Heart left ventricle (tissue), 16 donors: ENCODE data around the gene HCN3. TPM values are rescaled to one million over a fixed set of nuclear protein-coding genes. Genes with fewer than 3 reads are reported as not detected.
A peak's percentile ranks its signal among the peaks of the same experiment; 100 is the strongest.

Source experiments
- ATAC-seq, 4 donors: fragments of 200-7000 bp; cut with Tn5 transposase; one replicate each; pipeline ENCODE4 v1.9.1; 2020 to 2022; ENCODE audit warnings: moderate library complexity in 4 of 4, mild to moderate bottlenecking in 3 of 4, moderate number of reproducible peaks in 1 of 4
- DNase-seq, 5 donors: peaks; one replicate each; pipeline ENCODE4 v3.0.0-alpha.2; 2020
- H3K27ac ChIP-seq, 12 donors: fragments of 200-600 bp; sonication (generic) in 4 of 12; one replicate each; pipeline versions ENCODE4 v1.5.0 to v1.8.0; 2016 to 2022; ENCODE audit warnings: mild to moderate bottlenecking in 2 of 12
- H3K27me3 ChIP-seq, 9 donors: fragments of 200-600 bp; sonication (generic) in 2 of 9; one replicate each; pipeline versions ENCODE4 v1.5.1 to v1.8.0; 2016 to 2022; ENCODE audit warnings: mild to moderate bottlenecking in 3 of 9
- H3K36me3 ChIP-seq, 9 donors: fragments of 200-600 bp; sonication (generic) in 2 of 9; one replicate each; pipeline versions ENCODE4 v1.5.0 to v1.8.0; 2018 to 2022; ENCODE audit warnings: mild to moderate bottlenecking in 2 of 9
- H3K4me1 ChIP-seq, 12 donors: fragments of 200-600 bp; sonication (generic) in 4 of 12; one replicate each; pipeline versions ENCODE4 v1.5.0 to v1.8.0; 2016 to 2022; ENCODE audit warnings: mild to moderate bottlenecking in 3 of 12
- H3K4me3 ChIP-seq, 12 donors: fragments of 200-600 bp; sonication (generic) in 4 of 12; one replicate each; pipeline versions ENCODE4 v1.5.0 to v1.8.0; 2017 to 2022; ENCODE audit warnings: mild to moderate bottlenecking in 9 of 12, moderate library complexity in 4 of 12
- H3K9me3 ChIP-seq, 12 donors: fragments of 200-600 bp; sonication (generic) in 4 of 12; one replicate each; pipeline versions ENCODE4 v1.5.0 to v1.8.0; 2016 to 2022; ENCODE audit warnings: mild to moderate bottlenecking in 1 of 12
- CTCF ChIP-seq, 12 donors: fragments of 200-600 bp; sonication (generic) in 4 of 12; IDR thresholded peaks; one replicate each; pipeline versions ENCODE4 v1.5.0 to v1.8.0; 2018 to 2022; ENCODE audit warnings: antibody characterized with exemption in 12 of 12, mild to moderate bottlenecking in 5 of 12
- POLR2A ChIP-seq, 2 donors: fragments of 450-650 bp; IDR thresholded peaks; one replicate each; pipeline ENCODE4 v1.6.1; 2017; ENCODE audit warnings: antibody characterized with exemption in 2 of 2, mild to moderate bottlenecking in 2 of 2, moderate library complexity in 2 of 2
- WGBS, 4 donors: extraction: QIAGEN DNeasy Blood & Tissue Kit in 2 of 4; methylation state at CpG; one replicate each; pipeline versions ENCODE4 v1.1.5 to v1.1.7; 2013 to 2018; 5-methylcytosine and 5-hydroxymethylcytosine counted together
- intact Hi-C, 10 donors: fragments of 100-400 bp; cut with DNase I; formaldehyde crosslinking; loops; one replicate each; pipeline versions ENCODE4 v1.11.1 to v1.14.2; 2022
- polyA plus RNA-seq, 2 donors: library from polyadenylated mRNA; stranded (reverse); fragments of 200-250 nt; gene quantifications; one replicate each; pipeline ENCODE4 v1.2.3, GENCODE V29; 2013
- total RNA-seq, 9 donors: library from RNA; depleted of rRNA in 2 of 9; stranded (reverse); fragments of >200 nt in 2 of 9; fragmentation: NEBNext Ultra II Directional in 3 of 9; extraction: Animal tissue kit (Norgen Biotek cat#: 25700) in 3 of 9; gene quantifications; one replicate each; pipeline versions ENCODE4 v1.1.0 to v1.2.4, GENCODE V29; 2016 to 2023
- donor health status: ischemic (EF 13 %, LVEDD 7.1; RV severe dilation, severe dysfunction).
- donor health status: healthy with polysubstance abuse.
- donor health status: DM: no; HTN: yes; CAD: no.
- donor health status: DM: no; HTN: no; CAD: no.
- donor health status: ischemic (EF 25% LVEDD 6.9; RV normal size, moderate dysfunction).
- donor health status: ischemic (EF 25% LVEDD 5.7; RV mildly dilated, moderate dysfunction).
- donor health status: healthy.
- donor health status: DM: yes; HTN: yes; CAD: no.
- donor health status: ischemic (EF 35%, LVEDD 5.7; RV mildly dilated, moderate dysfunction).
- donor health status: nonischemic (EF 11% LVEDD 7.7; RV severe dilation, severe dysfunction).
- donor health status: DM: yes; HTN: yes; CAD: no.
- donor health status: PGD.
- donor health status: ischemic (EF 29% LVEDD 5.4; RV normal size, mild dysfunction).
- donor health status: nonischemic (EF 23%, LVEDD 6.1; RV moderate dilation, normal function).

HCN3 gene
- total and polyA plus RNA-seq, 11 donors, result 0.49 to 1.7 (median 1.2) TPM

DNA sequence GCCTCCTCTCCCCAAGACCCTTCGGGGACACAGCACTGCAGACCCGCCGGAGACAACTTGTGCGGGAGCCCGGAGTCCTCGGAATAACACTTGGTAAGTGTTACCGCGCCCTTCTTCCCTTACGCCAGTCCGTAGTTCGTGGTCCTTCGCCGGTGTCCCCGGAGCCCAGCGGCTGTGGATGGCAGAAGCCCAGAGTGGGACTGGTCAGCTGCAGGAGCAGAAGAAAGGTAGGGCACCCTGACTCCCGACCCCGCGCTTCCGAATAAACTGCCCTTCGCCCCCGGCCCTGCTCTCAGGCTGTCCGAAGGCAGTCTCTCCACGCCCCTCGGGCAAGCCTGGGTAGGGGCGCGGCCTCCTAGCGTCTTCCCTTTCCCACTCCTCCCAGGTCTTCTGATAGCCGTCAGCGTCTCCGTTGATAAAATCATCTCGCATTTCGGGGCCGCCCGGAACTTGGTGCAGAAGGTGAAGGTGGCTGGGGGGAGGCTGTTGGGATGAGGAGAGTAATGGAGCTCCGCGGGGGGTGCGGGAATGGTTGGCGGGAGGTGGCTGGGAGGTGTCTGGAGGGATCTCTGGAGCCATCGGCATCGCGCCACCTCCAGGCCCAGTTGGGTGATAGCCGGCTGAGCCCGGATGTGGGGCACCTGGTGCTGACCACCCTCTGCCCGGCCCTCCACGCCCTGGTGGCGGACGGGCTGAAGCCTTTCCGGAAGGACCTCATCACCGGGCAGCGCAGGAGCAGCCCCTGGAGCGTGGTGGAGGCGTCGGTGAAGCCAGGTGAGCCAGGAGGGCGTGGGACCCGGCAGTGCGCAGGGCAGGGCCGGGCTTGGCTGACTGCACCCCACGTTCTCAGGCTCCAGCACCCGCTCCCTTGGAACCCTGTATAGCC is 47.7 kb downstream of the HCN3 start:
- intact Hi-C loops, result loop anchor here in 9 of 10 donors (1.0 to 10.0 kb wide), 9 partner anchors 48 to 267 kb away; partner anchors contain the start of genes HCN3 (in 6 of the 9), ASH1L (in 2 of the 9), CLK2 (in 1 of the 9) and MTX1 (in 1 of the 9)
- peaks cover 6 to 49% (median 30%) of the 10 kb centered on the region in 12 donors for H3K4me1 ChIP-seq
- 9 to 20% (median 16%) methylated on average over 24 to 59 of the region's 59 CpGs for WGBS, 4 donors
- peak overlapping the region; percentile 53 to 93 (median 80) for H3K4me3 ChIP-seq
- no peaks in the 10 kb centered on the region for H3K27me3 ChIP-seq
- H3K36me3 ChIP-seq, result peaks cover 0 to 41% (median 35%) of the 10 kb centered on the region in 9 donors
- H3K9me3 ChIP-seq, result no peaks in the 10 kb centered on the region
- ATAC-seq (no peak), DNase-seq (peak; percentile 43 to 80 (median 64))
- TF ChIP-seq POLR2A (IDR thresholded peaks at IDR 0.05) (no peak), CTCF (IDR thresholded peaks at IDR 0.05) (peak in 7 of 12 donors; percentile 6 to 41 (median 19))
- peak overlapping the region in 11 of 12 donors; percentile 92 to 99 (median 95) for H3K27ac ChIP-seq

DNA sequence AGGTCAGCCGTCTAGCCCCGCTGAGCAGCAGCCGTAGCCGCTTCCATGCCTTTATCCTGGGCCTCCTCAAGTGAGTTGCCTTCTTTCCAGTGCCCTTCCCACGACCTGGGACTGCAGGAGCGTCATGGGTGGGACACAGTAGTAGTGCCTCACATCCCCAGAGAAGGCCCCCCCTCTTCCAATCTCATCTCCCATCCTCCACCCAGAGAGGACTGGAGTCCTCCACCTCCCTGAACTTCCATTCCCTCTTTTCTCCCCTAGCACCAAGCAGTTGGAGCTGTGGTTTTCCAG is 48.3 kb downstream of the HCN3 start:
- H3K27me3 ChIP-seq, result no peaks in the 10 kb centered on the region

DNA sequence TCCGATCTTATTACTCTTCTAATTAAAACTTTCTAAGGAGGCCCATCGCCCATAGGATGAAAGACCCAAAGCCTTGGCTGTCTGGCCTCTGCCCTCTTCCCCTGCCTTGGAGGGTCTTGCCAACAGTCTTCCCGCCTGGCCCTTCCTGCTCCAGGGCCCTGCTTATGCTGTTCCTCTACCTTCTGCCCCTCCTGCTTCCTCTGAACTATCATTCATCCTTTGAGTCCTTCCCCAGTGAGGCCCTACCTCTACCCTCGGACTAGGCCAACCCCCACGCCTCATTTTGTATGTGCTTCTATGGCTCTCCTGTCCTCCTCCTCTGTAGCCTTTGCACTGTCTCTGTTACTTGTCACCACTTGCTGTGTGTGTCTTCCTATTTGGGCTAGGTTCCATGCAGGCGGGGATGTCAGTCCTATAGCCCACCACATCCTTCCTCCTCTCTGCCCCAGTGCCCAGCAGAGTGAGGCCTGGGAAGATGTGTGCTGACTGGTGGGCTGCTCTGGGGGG is 48.8 kb downstream of the HCN3 start:
- TF ChIP-seq CTCF (IDR thresholded peaks at IDR 0.05) (no peak), POLR2A (IDR thresholded peaks at IDR 0.05) (no peak)
- H3K27me3 ChIP-seq, result no peaks in the 10 kb centered on the region
- no peak overlapping the region for H3K4me3 ChIP-seq
- WGBS, 4 donors, result 89 to 94% (median 90%) methylated on average over 6 of the region's 6 CpGs
- peaks cover 6 to 38% (median 23%) of the 10 kb centered on the region in 12 donors for H3K4me1 ChIP-seq
- no peak for ATAC-seq
- H3K27ac ChIP-seq, result peak overlapping the region in 1 of 12 donors; percentile 99
- intact Hi-C loops, result loop anchor here in 1 of 10 donors (10.0 kb wide), 1 partner anchor 239 kb away; the partner anchor contains the start of gene ASH1L
- H3K36me3 ChIP-seq, result peaks cover 0 to 52% (median 46%) of the 10 kb centered on the region in 9 donors
- no peaks in the 10 kb centered on the region for H3K9me3 ChIP-seq
- no peak for DNase-seq

More for the DNA sequence above, 48.3 kb downstream of the HCN3 start:
- no peaks in the 10 kb centered on the region for H3K9me3 ChIP-seq
- intact Hi-C loops, result loop anchor here in 2 of 10 donors (2.0 to 10.0 kb wide), 2 partner anchors 177 to 239 kb away; partner anchors contain the start of gene ASH1L (in 1 of the 2)
- WGBS, 4 donors, result 68 to 83% (median 75%) methylated on average over 4 to 6 of the region's 6 CpGs
- H3K4me1 ChIP-seq, result peaks cover 6 to 43% (median 25%) of the 10 kb centered on the region in 12 donors
- peak overlapping the region in 5 of 12 donors; percentile 92 to 99 (median 95) for H3K27ac ChIP-seq
- peak overlapping the region in 7 of 12 donors; percentile 64 to 90 (median 79) for H3K4me3 ChIP-seq
- no peak for ATAC-seq
- TF ChIP-seq POLR2A (IDR thresholded peaks at IDR 0.05) (no peak), CTCF (IDR thresholded peaks at IDR 0.05) (no peak)
- DNase-seq, result no peak
- H3K36me3 ChIP-seq, result peaks cover 0 to 47% (median 41%) of the 10 kb centered on the region in 9 donors

GRCh38 chr1:155326631-155327037 is 49.4 kb downstream of the HCN3 start:
- H3K9me3 ChIP-seq, result no peaks in the 10 kb centered on the region
- H3K27me3 ChIP-seq, result no peaks in the 10 kb centered on the region
- TF ChIP-seq POLR2A (IDR thresholded peaks at IDR 0.05), result no peak
- no peak for TF ChIP-seq CTCF (IDR thresholded peaks at IDR 0.05)
- H3K4me1 ChIP-seq, result peaks cover 6 to 32% (median 17%) of the 10 kb centered on the region in 12 donors
- DNase-seq (no peak), ATAC-seq (no peak)
- H3K4me3 ChIP-seq, result no peak overlapping the region
- peaks cover 0 to 58% (median 52%) of the 10 kb centered on the region in 9 donors for H3K36me3 ChIP-seq
- H3K27ac ChIP-seq, result no peak overlapping the region
- intact Hi-C loops, result loop anchor here in 1 of 10 donors (10.0 kb wide), 1 partner anchor 238 kb away; the partner anchor contains the start of gene ASH1L
- 75 to 90% (median 88%) methylated on average over 3 to 7 of the region's 7 CpGs for WGBS, 4 donors
